IPS-15b (cell line): ENCODE results near the gene AKT1S1.

ENCODE experiments used
- H3K27me3 ChIP-seq: one replicate; pipeline ENCODE4 v1.6.1; 2013; ENCODE audit warnings: low read length; ENCODE audit not compliant: control insufficient read depth, insufficient read depth
- H3K36me3 ChIP-seq: one replicate; pipeline ENCODE4 v1.6.1; 2013; ENCODE audit warnings: low read length; ENCODE audit not compliant: control insufficient read depth, insufficient read depth
- H3K4me1 ChIP-seq: one replicate; pipeline ENCODE4 v1.6.1; 2013; ENCODE audit warnings: mild to moderate bottlenecking, low read length; ENCODE audit not compliant: control insufficient read depth, insufficient read depth
- H3K4me3 ChIP-seq: one replicate; pipeline ENCODE4 v1.5.1; 2013; ENCODE audit warnings: low read depth, low read length
- H3K9ac ChIP-seq: one replicate; pipeline ENCODE4 v1.6.1; 2013; ENCODE audit warnings: low read depth, mild to moderate bottlenecking, low read length
- H3K9me3 ChIP-seq: one replicate; pipeline ENCODE4 v1.6.1; 2013; ENCODE audit warnings: mild to moderate bottlenecking, low read length; ENCODE audit not compliant: control insufficient read depth, insufficient read depth

Gene AKT1S1

GRCh38 chr19:49851456-49852259 is 25.5 kb downstream of the AKT1S1 start:
- Histone ChIP-seq H3K4me3 (peak overlapping the region; percentile 89), H3K4me1 (peaks cover 6% of the 10 kb centered on the region), H3K9me3 (no peaks in the 10 kb centered on the region), H3K36me3 (peaks cover 15% of the 10 kb centered on the region), H3K27me3 (no peaks in the 10 kb centered on the region), H3K9ac (peak overlapping the region; percentile 67)

- Histone ChIP-seq H3K9me3 (no peaks in the 10 kb centered on the region), H3K9ac (peak within 1 kb of the TSS; percentile 90), H3K4me3 (peak within 1 kb of the TSS; percentile 89), H3K36me3 (peaks cover 7% of the 10 kb centered on the region), H3K27me3 (no peaks in the 10 kb centered on the region), H3K4me1 (peaks cover 6% of the 10 kb centered on the region)
Observed at GRCh38 chr19:49850487-49851342, 26.4 kb downstream of the AKT1S1 start, which contains the start of gene PTOV1. Gene PTOV1 (plus strand): TSS chr19:49851159.

GRCh38 chr19:49850221-49850486 is 27.0 kb downstream of the AKT1S1 start:
- no peak overlapping the region for H3K9ac ChIP-seq
- H3K4me1 ChIP-seq, result peaks cover 6% of the 10 kb centered on the region

GRCh38 chr19:49849433-49850220 is 27.5 kb downstream of the AKT1S1 start:
- H3K9ac ChIP-seq, result no peak overlapping the region
- peak overlapping the region; percentile 89 for H3K4me3 ChIP-seq

More at GRCh38 chr19:49850221-49850486, 27.0 kb downstream of the AKT1S1 start:
- Histone ChIP-seq H3K27me3 (no peaks in the 10 kb centered on the region), H3K4me3 (peak overlapping the region; percentile 89), H3K9me3 (no peaks in the 10 kb centered on the region), H3K36me3 (peaks cover 2% of the 10 kb centered on the region)

GRCh38 chr19:49848938-49849337 is 28.2 kb downstream of the AKT1S1 start:
- Histone ChIP-seq H3K4me1 (peaks cover 6% of the 10 kb centered on the region), H3K9me3 (no peaks in the 10 kb centered on the region), H3K9ac (no peak overlapping the region), H3K36me3 (no peaks in the 10 kb centered on the region), H3K4me3 (no peak overlapping the region), H3K27me3 (no peaks in the 10 kb centered on the region)

More at GRCh38 chr19:49849433-49850220, 27.5 kb downstream of the AKT1S1 start:
- H3K4me1 ChIP-seq, result peaks cover 6% of the 10 kb centered on the region
- no peaks in the 10 kb centered on the region for H3K9me3 ChIP-seq
- no peaks in the 10 kb centered on the region for H3K27me3 ChIP-seq
- H3K36me3 ChIP-seq, result no peaks in the 10 kb centered on the region

GRCh38 chr19:49847731-49848696 is 29.1 kb downstream of the AKT1S1 start:
- H3K9ac ChIP-seq, result no peak overlapping the region
- peaks cover 5% of the 10 kb centered on the region for H3K4me1 ChIP-seq
- H3K27me3 ChIP-seq, result no peaks in the 10 kb centered on the region
- no peaks in the 10 kb centered on the region for H3K9me3 ChIP-seq
- no peaks in the 10 kb centered on the region for H3K36me3 ChIP-seq
- no peak overlapping the region for H3K4me3 ChIP-seq

- no peaks in the 10 kb centered on the region for H3K4me1 ChIP-seq
- no peak overlapping the region for H3K4me3 ChIP-seq
- no peaks in the 10 kb centered on the region for H3K9me3 ChIP-seq
- H3K27me3 ChIP-seq, result no peaks in the 10 kb centered on the region
- no peaks in the 10 kb centered on the region for H3K36me3 ChIP-seq
- H3K9ac ChIP-seq, result no peak overlapping the region
Observed at GRCh38 chr19:49846408-49846807, 30.7 kb downstream of the AKT1S1 start.

GRCh38 chr19:49845414-49845813 is 31.7 kb downstream of the AKT1S1 start:
- no peak overlapping the region for H3K4me3 ChIP-seq
- no peaks in the 10 kb centered on the region for H3K4me1 ChIP-seq
- H3K36me3 ChIP-seq, result no peaks in the 10 kb centered on the region
- no peak overlapping the region for H3K9ac ChIP-seq
- no peaks in the 10 kb centered on the region for H3K9me3 ChIP-seq
- H3K27me3 ChIP-seq, result no peaks in the 10 kb centered on the region

GRCh38 chr19:49844138-49845095 is 32.7 kb downstream of the AKT1S1 start:
- Histone ChIP-seq H3K4me3 (no peak overlapping the region), H3K4me1 (no peaks in the 10 kb centered on the region), H3K9ac (no peak overlapping the region), H3K9me3 (no peaks in the 10 kb centered on the region), H3K27me3 (no peaks in the 10 kb centered on the region), H3K36me3 (no peaks in the 10 kb centered on the region)

GRCh38 chr19:49843265-49843664 is 33.9 kb downstream of the AKT1S1 start:
- Histone ChIP-seq H3K4me1 (no peaks in the 10 kb centered on the region), H3K4me3 (no peak overlapping the region), H3K9ac (no peak overlapping the region), H3K36me3 (peaks cover 3% of the 10 kb centered on the region), H3K9me3 (no peaks in the 10 kb centered on the region), H3K27me3 (no peaks in the 10 kb centered on the region)
